CD4-positive, alpha-beta memory T cell (primary cell): Measurements from ENCODE around the gene TMEM41B. TPM values are rescaled to one million over a fixed set of nuclear protein-coding genes. Genes with fewer than 3 reads are reported as not detected.
"Not testable (repeated sequence)": the region's sequence is repeated elsewhere in the genome, so short reads cannot be mapped to it uniquely, and the experiment has no call there.

ENCODE experiments used
- CTCF ChIA-PET: fragments of 350-600 bp; sonication (Branson Sonifier 250); formaldehyde crosslinking; loops from one replicate; lab custom pipeline; 2021; ENCODE audit warnings: inconsistent platforms; ENCODE audit not compliant: partially characterized antibody; lab: Charles Lee
- POLR2A ChIA-PET: fragments of 350-600 bp; sonication (Branson Sonifier 250); formaldehyde crosslinking; loops from one replicate; lab custom pipeline; 2021; ENCODE audit not compliant: partially characterized antibody; lab: Charles Lee
- DNase-seq, 5 donors: peaks; one replicate each; pipeline versions ENCODE4 v3.0.0 to v3.0.0-alpha.2; 2020 to 2022; ENCODE audit warnings: mixed read lengths in 1 of 5
- H3K27ac ChIP-seq: one replicate; pipeline ENCODE4 v1.7.0; 2013; ENCODE audit warnings: low read depth, low read length
- H3K27me3 ChIP-seq: 2 replicates; pipeline ENCODE4 v1.7.0; 2013; ENCODE audit warnings: mild to moderate bottlenecking, low read length, moderate library complexity; ENCODE audit not compliant: insufficient read depth
- H3K36me3 ChIP-seq: 2 replicates; pipeline ENCODE4 v1.7.0; 2013; ENCODE audit warnings: mild to moderate bottlenecking, low read length, moderate library complexity; ENCODE audit not compliant: insufficient read depth
- H3K4me1 ChIP-seq: 2 replicates; pipeline ENCODE4 v1.7.0; 2013; ENCODE audit warnings: mild to moderate bottlenecking, low read length, moderate library complexity; ENCODE audit not compliant: insufficient read depth
- H3K4me3 ChIP-seq, 2 donors: one replicate each; pipeline ENCODE4 v1.7.0; 2013; ENCODE audit warnings: low read length in 2 of 2, mild to moderate bottlenecking in 1 of 2
- H3K9me3 ChIP-seq, 2 donors: one replicate each; pipeline ENCODE4 v1.7.0; 2013; ENCODE audit warnings: low read length in 2 of 2, control low read depth in 1 of 2; ENCODE audit not compliant: control insufficient read depth in 1 of 2
- H3K27ac Mint-ChIP-seq, 7 donors: one replicate each; pipeline ENCODE4 v1.8.0; 2020 to 2021; ENCODE audit warnings: mixed read lengths in 7 of 7, mild to moderate bottlenecking in 6 of 7, inconsistent platforms in 3 of 7, moderate library complexity in 3 of 7
- H3K27me3 Mint-ChIP-seq, 2 donors: one replicate each; pipeline ENCODE4 v1.8.0; 2020 to 2021; ENCODE audit warnings: mixed read lengths in 2 of 2
- H3K36me3 Mint-ChIP-seq, 2 donors: one replicate each; pipeline ENCODE4 v1.8.0; 2020 to 2021; ENCODE audit warnings: mixed read lengths in 2 of 2, inconsistent platforms in 1 of 2, mild to moderate bottlenecking in 1 of 2
- H3K4me1 Mint-ChIP-seq, 4 donors: one replicate each; pipeline ENCODE4 v1.8.0; 2020 to 2021; ENCODE audit warnings: mixed read lengths in 4 of 4, mild to moderate bottlenecking in 1 of 4
- H3K4me3 Mint-ChIP-seq, 8 donors: one replicate each; pipeline ENCODE4 v1.8.0; 2020 to 2021; ENCODE audit warnings: mixed read lengths in 8 of 8, mild to moderate bottlenecking in 7 of 8, moderate library complexity in 6 of 8, inconsistent platforms in 3 of 8
- H3K9me3 Mint-ChIP-seq, 8 donors: one replicate each; pipeline ENCODE4 v1.8.0; 2020 to 2021; ENCODE audit warnings: mixed read lengths in 8 of 8, mild to moderate bottlenecking in 5 of 8, inconsistent platforms in 3 of 8, moderate library complexity in 1 of 8
- intact Hi-C: fragments of 100-400 bp; cut with micrococcal nuclease; formaldehyde crosslinking; loops from one replicate; pipeline ENCODE4 v1.15.1; 2023
- polyA plus RNA-seq, 2 donors: library from polyadenylated mRNA; unstranded; fragments of 300-500 nt; fragmentation: Illumina TruSeq; gene quantifications; one replicate each; pipeline ENCODE4 v1.2.3, GENCODE V29; 2021
- total RNA-seq, 2 experiments: library from RNA; stranded (reverse); gene quantifications; one replicate each; pipeline ENCODE4 v1.2.3, GENCODE V29; 2021

TMEM41B gene
- total and polyA plus RNA-seq, 4 experiments from 2014 or later, result 6.2 to 54.7 (median 31.3) TPM

DNA sequence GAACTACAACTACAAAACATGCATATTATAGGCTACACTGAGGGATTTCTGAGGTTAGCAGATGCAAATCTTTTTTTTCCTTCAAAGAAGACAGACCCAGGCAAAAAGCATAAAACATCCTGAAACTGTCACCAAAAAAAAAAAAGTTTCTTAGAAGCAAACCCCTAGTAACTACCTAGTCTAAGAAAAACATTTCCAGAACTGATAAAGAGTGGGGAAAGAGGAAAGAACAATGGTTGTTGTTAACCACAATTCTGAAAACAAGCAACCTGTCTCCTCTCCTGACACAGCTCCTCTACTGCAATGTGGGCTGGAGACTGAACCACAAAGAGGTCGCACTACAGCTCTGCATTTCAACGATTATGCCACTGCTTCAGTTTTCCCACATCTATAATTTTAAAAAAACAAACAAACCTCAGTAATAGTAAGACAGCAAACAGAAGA lies 64.2 kb downstream of the TMEM41B start:
- ChIA-PET CTCF (interaction anchor here (0.7 to 1.2 kb wide), 3 partner anchors 10 to 65 kb away, joined by 3 to 4 read pairs (median 3); no protein-coding TSS in a partner anchor), POLR2A (interaction anchor here (1.3 to 3.5 kb wide), 7 partner anchors 11 to 135 kb away, joined by 3 to 19 read pairs (median 7); partner anchors contain the start of genes DENND5A and TMEM41B)
- DNase-seq, result peak; percentile 50 to 65 (median 59)
- intact Hi-C loops, result loop anchor here (1.0 to 5.0 kb wide), 4 partner anchors 14 to 64 kb away; partner anchors contain the start of gene TMEM41B
- Mint-ChIP-seq H3K4me1 (peaks cover 35 to 79% (median 55%) of the 10 kb centered on the region in 4 donors), H3K36me3 (peaks cover 0 to 4% of the 10 kb centered on the region in 2 donors), H3K27ac (peak overlapping the region; percentile 49 to 90 (median 84)), H3K9me3 (no peaks in the 10 kb centered on the region), H3K4me3 (peak overlapping the region; percentile 44 to 80 (median 66)), H3K27me3 (no peaks in the 10 kb centered on the region)
- peak overlapping the region; percentile 35 for H3K27ac ChIP-seq
- H3K9me3 ChIP-seq, result no peaks in the 10 kb centered on the region
- no peaks in the 10 kb centered on the region for H3K36me3 ChIP-seq
- peaks cover 79% of the 10 kb centered on the region for H3K4me1 ChIP-seq
- no peaks in the 10 kb centered on the region for H3K27me3 ChIP-seq
- no peak overlapping the region for H3K4me3 ChIP-seq

DNA sequence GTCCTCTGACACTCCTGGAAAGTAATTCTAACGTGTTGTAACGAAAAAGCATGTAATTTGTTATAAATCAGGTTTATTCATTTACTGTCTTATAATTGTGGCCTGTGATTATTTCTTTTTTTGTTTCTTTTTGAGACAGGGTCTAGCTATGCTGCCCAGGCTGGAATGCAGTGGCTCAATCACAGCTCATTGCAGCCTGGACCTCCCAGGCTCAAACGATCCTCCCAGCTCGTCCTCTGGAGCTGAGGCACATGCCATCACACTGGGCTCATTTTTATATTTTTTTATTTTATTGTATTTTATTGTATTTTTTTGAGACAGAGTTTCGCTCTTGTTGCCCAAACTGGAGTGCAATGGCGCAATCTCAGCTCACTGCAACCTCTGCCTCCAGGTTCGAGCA lies 65.1 kb downstream of the TMEM41B start:
- H3K9me3 ChIP-seq, result no peaks in the 10 kb centered on the region
- no peaks in the 10 kb centered on the region for H3K27me3 ChIP-seq
- H3K9me3 Mint-ChIP-seq, result no peaks in the 10 kb centered on the region
- peak overlapping the region in 4 of 8 donors; percentile 13 to 72 (median 58) for H3K4me3 Mint-ChIP-seq
- CTCF ChIA-PET, result interaction anchor here (0.6 kb wide), 1 partner anchor 66 kb away, joined by 3 read pairs; no protein-coding TSS in a partner anchor
- no peaks in the 10 kb centered on the region for H3K27me3 Mint-ChIP-seq
- H3K4me1 Mint-ChIP-seq, result peaks cover 32 to 76% (median 52%) of the 10 kb centered on the region in 4 donors
- POLR2A ChIA-PET, result interaction anchor here (3.5 kb wide), 1 partner anchor 11 kb away, joined by 19 read pairs; no protein-coding TSS in a partner anchor
- H3K36me3 Mint-ChIP-seq, result no peaks in the 10 kb centered on the region
- no peak for DNase-seq
- no peak overlapping the region for H3K4me3 ChIP-seq
- H3K27ac Mint-ChIP-seq, result peak overlapping the region in 3 of 7 donors; percentile 36 to 84 (median 62)
- intact Hi-C loops, result no loop called here
- H3K36me3 ChIP-seq, result no peaks in the 10 kb centered on the region
- no peak overlapping the region for H3K27ac ChIP-seq
- peaks cover 79% of the 10 kb centered on the region for H3K4me1 ChIP-seq

DNA sequence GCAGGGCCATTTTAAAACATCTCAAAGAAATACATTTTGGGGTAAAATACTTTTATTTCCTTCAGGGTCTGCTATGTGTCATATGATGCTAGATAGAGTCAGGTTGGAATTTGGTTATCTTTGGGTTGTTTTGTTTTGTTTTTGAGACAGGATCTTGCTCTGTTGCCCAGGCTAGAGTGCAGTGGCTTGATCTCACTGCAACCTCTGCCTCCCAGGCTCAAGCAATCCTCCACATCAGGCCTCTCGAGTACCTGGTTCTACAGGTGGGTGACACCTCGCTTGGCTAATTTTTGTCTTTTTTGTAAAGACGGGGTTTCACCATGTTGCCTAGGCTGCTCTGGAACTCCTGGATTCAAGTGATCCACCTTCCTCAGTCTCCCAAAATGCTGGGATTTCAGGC lies 66.5 kb downstream of the TMEM41B start:
- POLR2A ChIA-PET, result interaction anchor here (0.9 kb wide), 2 partner anchors 18 to 34 kb away, joined by 3 read pairs; no protein-coding TSS in a partner anchor
- H3K4me1 Mint-ChIP-seq, result peaks cover 33 to 72% (median 51%) of the 10 kb centered on the region in 4 donors

DNA sequence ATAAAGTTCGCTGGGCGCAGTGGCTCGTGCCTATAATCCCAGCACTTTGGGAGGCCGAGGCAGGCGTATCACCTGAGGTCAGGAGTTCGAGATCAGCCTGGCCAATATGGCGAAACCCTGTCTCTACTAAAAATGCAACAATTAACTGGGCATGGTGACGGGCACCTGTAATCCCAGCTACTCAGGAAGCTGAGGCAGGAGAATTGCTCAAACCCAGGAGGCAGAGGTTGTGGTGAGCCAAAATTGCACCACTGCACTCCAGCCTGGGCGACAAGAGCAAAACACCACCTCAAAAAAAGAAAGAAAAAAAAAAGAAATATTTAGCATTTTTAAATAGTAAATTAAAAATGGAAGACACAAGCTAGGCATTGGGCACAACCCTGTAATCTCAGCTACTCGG lies 78.2 kb downstream of the TMEM41B start:
- peaks cover 23 to 42% (median 28%) of the 10 kb centered on the region in 4 donors for H3K4me1 Mint-ChIP-seq
- CTCF ChIA-PET, DNase-seq, H3K27me3 Mint-ChIP-seq, intact Hi-C loops, H3K27ac ChIP-seq, H3K27me3 ChIP-seq, H3K9me3 ChIP-seq, H3K36me3 ChIP-seq, POLR2A ChIA-PET, H3K36me3 Mint-ChIP-seq, H3K4me1 ChIP-seq, H3K4me3 ChIP-seq, H3K4me3 Mint-ChIP-seq, H3K9me3 Mint-ChIP-seq: not testable (repeated sequence)
- peak overlapping the region in 1 of 7 donors; percentile 77 for H3K27ac Mint-ChIP-seq

More for the DNA sequence above, 66.5 kb downstream of the TMEM41B start:
- Histone ChIP-seq H3K9me3 (no peaks in the 10 kb centered on the region), H3K4me3 (no peak overlapping the region), H3K27me3 (no peaks in the 10 kb centered on the region), H3K36me3 (no peaks in the 10 kb centered on the region), H3K4me1 (peaks cover 69% of the 10 kb centered on the region), H3K27ac (no peak overlapping the region)
- Mint-ChIP-seq H3K27ac (peak overlapping the region in 4 of 7 donors; percentile 31 to 82 (median 48)), H3K9me3 (no peaks in the 10 kb centered on the region), H3K36me3 (no peaks in the 10 kb centered on the region), H3K27me3 (no peaks in the 10 kb centered on the region), H3K4me3 (peak overlapping the region in 2 of 8 donors; percentile 31 to 57)
- no peak for DNase-seq
- CTCF ChIA-PET, result no interaction called here
- intact Hi-C loops, result no loop called here

DNA sequence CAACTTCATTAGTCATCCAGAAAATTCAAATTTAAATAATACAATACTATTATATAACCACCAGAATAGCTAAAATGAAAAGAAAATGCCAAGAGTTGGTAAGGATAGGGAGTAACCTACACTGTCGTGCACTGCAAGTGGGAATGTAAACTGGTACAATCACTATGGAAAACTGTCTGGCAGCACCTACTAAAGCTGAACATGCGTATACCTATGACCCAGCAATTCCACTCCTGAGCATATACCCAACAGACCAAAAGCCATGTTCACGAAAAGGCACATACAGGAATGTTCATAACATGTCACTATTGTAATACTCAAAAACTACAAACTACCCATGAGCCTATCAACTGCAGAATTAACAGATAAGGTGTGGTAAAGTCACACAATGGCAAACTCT lies 81.9 kb downstream of the TMEM41B start:
- Mint-ChIP-seq H3K36me3 (peaks cover 0 to 6% of the 10 kb centered on the region in 2 donors), H3K9me3 (peaks cover 0 to 2% (median 0%) of the 10 kb centered on the region in 8 donors), H3K27ac (no peak overlapping the region), H3K27me3 (no peaks in the 10 kb centered on the region), H3K4me1 (peaks cover 26 to 49% (median 37%) of the 10 kb centered on the region in 4 donors), H3K4me3 (peak overlapping the region in 1 of 8 donors; percentile 23)
- Histone ChIP-seq H3K4me3 (no peak overlapping the region), H3K27ac (no peak overlapping the region), H3K4me1 (peaks cover 20% of the 10 kb centered on the region), H3K9me3 (no peaks in the 10 kb centered on the region), H3K36me3 (no peaks in the 10 kb centered on the region), H3K27me3 (no peaks in the 10 kb centered on the region)
- ChIA-PET CTCF (interaction anchor here (1.5 kb wide), 1 partner anchor 94 kb away, joined by 4 read pairs; no protein-coding TSS in a partner anchor), POLR2A (interaction anchor here (1.3 kb wide), 1 partner anchor 228 kb away, joined by 5 read pairs; the partner anchor contains the start of gene ZNF143)
- intact Hi-C loops, result no loop called here
- no peak for DNase-seq

DNA sequence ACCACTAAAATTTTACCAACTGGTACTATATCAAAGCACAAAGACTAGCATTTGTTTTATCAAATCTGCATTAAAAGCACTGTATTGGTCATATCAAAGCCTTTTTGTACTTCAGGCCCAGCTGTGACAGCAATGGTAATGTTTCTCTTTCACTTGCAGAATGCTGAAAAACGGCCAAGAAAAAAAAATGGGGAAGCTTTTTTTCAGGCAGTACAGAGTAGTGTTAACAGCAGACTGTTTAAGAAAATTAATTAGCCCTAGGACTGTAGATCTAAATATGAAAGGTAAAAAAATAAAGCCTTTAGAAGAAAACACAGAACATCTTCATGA lies 82.6 kb downstream of the TMEM41B start:
- no peak overlapping the region for H3K4me3 ChIP-seq
- peaks cover 0 to 6% of the 10 kb centered on the region in 2 donors for H3K36me3 Mint-ChIP-seq
- peak in 2 of 5 donors; percentile 8 to 26 for DNase-seq
- peak overlapping the region in 7 of 8 donors; percentile 15 to 80 (median 76) for H3K4me3 Mint-ChIP-seq
- no peak overlapping the region for H3K27ac ChIP-seq
- H3K4me1 Mint-ChIP-seq, result peaks cover 27 to 52% (median 37%) of the 10 kb centered on the region in 4 donors
- intact Hi-C loops, result no loop called here
- H3K9me3 Mint-ChIP-seq, result peaks cover 0 to 2% (median 0%) of the 10 kb centered on the region in 8 donors
- peak overlapping the region in 5 of 7 donors; percentile 6 to 60 (median 46) for H3K27ac Mint-ChIP-seq
- ChIA-PET CTCF (interaction anchor here (1.2 to 1.5 kb wide), 2 partner anchors 9 to 94 kb away, joined by 3 to 4 read pairs; no protein-coding TSS in a partner anchor), POLR2A (interaction anchor here (1.2 to 1.3 kb wide), 2 partner anchors 82 to 229 kb away, joined by 3 to 5 read pairs; partner anchors contain the start of gene ZNF143)
- H3K27me3 Mint-ChIP-seq, result no peaks in the 10 kb centered on the region
- H3K9me3 ChIP-seq, result no peaks in the 10 kb centered on the region
- no peaks in the 10 kb centered on the region for H3K27me3 ChIP-seq
- peaks cover 20% of the 10 kb centered on the region for H3K4me1 ChIP-seq
- no peaks in the 10 kb centered on the region for H3K36me3 ChIP-seq
